GM10266 (cell line): Measurements from ENCODE around the gene GYS2.
A peak's percentile ranks its signal among the peaks of the same experiment; 100 is the strongest.

ENCODE experiments used
- DNase-seq: peaks from one replicate; pipeline ENCODE4 v3.0.0; 2012; ENCODE audit errors: extremely low spot score
- TF ChIP-seq, protein P1 (sequence below): IDR thresholded peaks from 2 replicates; pipeline ENCODE4 v1.5.1; 2012; ENCODE audit warnings: mild to moderate bottlenecking, low read depth; ENCODE audit not compliant: control insufficient read depth, insufficient read depth; ENCODE audit errors: missing control alignments

The GYS2 gene

DNA sequence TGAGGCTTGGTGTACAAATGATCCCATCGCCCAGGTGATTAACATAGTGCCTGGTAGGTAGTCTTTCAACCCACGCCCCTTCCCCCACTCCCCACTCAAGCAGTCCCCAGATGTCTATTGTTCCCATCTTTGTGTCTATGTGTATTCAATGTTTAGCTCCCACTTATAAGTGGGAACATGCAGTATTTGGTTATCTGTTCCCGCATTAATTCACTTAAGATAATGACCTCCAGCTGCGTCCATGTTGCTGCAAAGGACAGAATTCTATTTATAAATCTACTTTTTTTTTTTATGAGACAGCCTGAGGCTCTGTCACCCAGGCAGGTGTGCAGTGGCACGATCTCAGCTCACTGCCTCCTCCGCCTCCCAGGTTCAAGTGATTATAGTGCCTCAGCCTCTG is 62.9 kb downstream of the GYS2 start:
- TF ChIP-seq, protein P1, sequence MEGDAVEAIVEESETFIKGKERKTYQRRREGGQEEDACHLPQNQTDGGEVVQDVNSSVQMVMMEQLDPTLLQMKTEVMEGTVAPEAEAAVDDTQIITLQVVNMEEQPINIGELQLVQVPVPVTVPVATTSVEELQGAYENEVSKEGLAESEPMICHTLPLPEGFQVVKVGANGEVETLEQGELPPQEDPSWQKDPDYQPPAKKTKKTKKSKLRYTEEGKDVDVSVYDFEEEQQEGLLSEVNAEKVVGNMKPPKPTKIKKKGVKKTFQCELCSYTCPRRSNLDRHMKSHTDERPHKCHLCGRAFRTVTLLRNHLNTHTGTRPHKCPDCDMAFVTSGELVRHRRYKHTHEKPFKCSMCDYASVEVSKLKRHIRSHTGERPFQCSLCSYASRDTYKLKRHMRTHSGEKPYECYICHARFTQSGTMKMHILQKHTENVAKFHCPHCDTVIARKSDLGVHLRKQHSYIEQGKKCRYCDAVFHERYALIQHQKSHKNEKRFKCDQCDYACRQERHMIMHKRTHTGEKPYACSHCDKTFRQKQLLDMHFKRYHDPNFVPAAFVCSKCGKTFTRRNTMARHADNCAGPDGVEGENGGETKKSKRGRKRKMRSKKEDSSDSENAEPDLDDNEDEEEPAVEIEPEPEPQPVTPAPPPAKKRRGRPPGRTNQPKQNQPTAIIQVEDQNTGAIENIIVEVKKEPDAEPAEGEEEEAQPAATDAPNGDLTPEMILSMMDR, result no peak

DNA sequence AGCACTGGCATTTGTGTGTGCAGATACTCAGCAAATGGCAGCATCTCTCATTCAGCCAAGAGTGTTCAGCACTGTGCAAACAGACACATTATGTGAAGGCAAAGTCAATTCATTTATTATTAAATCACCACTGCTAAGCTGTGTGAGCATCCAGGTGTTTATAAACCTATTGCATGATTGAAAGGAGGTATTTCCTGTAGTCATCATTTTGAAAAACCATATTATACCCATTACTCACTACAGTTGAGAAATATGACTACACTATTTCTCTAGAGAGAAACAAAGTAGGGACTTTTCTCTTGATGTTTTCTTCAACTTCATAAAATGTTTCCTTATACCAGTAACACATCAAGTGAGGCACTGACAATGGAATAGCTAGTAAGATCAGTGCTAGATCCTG is 64.8 kb downstream of the GYS2 start:
- TF ChIP-seq, protein P1, result no peak
- no peak for DNase-seq

More for the DNA sequence above, 62.9 kb downstream of the GYS2 start:
- no peak for DNase-seq

DNA sequence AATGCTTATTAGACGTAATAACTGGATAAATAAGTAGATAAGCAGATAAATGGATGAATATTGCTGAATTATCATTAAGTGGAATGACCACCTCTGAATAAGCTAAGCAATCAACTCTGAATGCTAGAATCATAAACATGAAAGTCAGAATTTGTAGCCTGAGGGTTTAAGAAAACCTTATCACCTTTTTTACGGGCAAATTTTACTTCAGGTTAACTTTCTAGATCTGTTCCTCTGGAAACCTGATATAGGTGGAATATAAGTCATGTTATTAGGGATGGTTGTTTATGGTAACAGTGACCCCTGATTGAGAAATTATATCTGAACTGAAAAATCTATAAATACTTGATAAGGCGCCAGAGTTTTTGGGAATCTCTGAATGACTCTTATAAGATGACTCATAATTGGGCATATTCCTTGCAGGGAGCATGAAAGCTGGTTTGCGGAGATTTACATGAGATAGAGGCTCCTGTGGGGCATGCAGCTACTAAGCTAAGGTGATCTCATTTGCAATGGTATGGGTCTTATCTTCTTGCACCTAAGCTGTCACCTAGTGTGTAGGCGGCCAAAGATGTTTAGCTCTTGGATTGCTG is 66.5 kb downstream of the GYS2 start:
- DNase-seq, result no peak
- TF ChIP-seq, protein P1, result no peak

DNA sequence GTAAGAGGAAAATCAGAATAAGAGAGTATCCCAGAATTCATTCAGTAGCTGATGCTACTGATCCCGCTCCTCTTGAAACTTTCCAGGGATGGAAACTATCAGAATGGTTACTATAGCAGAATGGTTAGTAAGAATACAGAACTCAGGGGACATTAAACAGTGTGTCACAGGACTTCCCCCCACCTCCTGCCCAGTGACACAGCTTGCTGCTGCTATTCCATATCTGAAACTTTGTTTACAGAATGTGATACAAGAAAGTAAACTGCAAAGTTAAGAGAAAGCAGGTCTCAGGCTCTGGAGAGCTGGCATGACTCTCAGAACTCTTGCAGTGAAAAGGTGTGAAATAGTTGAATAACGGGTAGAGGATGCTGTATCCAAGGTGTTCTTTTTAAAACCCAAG is 75.2 kb downstream of the GYS2 start:
- TF ChIP-seq, protein P1, result no peak
- DNase-seq, result no peak

DNA sequence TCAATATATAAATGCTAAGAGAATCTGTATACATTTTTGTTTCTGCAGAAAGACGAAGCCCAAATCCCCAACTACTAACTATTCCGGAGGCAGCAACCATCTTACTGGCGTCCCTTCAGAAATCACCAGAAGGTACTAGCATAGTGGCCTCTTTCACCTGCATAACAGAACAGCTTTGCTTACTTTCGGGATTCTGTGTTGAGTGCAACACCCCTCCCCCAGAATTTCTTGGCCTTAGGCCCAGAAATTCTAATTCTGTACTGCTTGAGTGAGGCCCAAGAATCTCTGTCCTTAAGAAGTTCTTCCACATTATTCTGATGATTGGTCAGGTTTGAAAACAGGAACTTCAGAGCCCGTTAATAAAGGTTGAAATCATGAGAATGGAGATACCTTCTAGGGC is 75.7 kb downstream of the GYS2 start:
- no peak for DNase-seq
- TF ChIP-seq, protein P1, result no peak

DNA sequence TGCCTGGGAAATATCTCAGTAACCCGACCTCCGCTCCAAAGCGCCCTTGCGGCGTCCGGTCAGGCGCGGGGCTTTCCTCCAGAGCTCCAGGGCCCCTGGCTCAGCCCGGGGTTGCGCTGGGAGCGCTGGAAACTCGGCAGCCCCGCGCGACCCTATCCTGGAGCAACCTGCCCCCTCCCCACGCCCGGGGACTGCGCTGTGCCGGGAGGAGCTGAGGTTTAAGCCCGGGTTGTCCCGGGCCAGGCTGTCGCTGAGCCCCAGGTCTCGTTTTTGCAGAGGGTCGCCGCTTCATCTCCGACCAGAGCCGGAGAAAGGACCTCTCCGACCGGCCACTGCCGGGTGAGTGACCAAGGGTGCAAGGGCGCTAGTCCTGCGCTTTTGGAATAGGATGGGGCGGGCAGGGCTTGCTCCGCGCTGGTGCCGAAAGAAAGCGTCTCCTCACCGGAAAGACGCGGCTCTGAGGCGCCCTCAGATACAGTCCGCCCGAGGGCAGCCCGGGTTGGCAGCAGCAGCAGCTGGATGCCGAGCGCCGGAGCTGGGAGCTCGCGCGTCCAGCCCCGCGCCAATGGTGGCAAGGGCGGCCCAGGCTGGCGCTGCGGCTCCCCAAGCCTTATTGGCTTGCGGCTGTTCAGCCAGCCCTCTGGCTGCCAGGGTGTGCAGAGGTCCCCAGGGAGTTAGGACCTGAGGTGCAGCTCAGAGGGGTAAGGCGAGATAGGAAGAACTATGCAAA is 77.0 kb downstream of the GYS2 start:
- TF ChIP-seq, protein P1, result no peak

DNA sequence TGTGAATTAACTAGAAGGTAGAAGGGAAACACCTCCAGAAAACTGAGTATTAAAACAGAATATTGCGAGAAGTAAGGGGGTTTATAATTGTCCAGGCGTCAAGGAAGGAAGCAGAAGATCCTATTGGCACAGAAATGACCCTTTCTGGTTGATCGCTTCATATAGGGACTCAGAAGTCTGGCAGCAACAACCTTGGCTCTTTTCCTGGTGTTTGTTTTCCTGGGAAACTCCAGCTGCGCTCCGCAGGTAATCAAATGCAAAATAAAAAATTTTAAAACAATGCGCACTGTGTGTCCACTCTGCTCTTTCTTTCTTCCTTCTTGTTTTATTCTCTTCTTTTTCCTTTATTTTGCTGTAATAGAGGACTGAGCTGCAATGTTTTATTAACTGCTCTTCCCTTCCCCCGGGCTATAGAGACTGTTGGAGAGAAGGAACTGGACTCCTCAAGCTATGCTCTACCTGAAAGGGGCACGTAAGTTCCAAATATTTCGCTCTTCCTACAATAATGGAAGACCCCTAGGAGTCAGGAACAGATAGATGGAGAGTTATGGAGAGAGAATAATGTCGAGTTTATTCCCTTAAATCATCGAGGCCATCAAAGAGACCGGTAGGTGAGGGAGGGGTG is 77.8 kb downstream of the GYS2 start:
- DNase-seq, result no peak

More for the DNA sequence above, 77.0 kb downstream of the GYS2 start:
- DNase-seq, result peak; percentile 42

More for the DNA sequence above, 77.8 kb downstream of the GYS2 start:
- TF ChIP-seq, protein P1, result no peak
